GM12801 (cell line): ENCODE data around the gene COL27A1.

Experiments
- TF ChIP-seq, protein P1 (sequence below): IDR thresholded peaks from one replicate; pipeline ENCODE4 v1.5.1; 2011; ENCODE audit warnings: control low read depth; ENCODE audit not compliant: insufficient read length; ENCODE audit errors: extremely low read depth

Gene COL27A1

DNA sequence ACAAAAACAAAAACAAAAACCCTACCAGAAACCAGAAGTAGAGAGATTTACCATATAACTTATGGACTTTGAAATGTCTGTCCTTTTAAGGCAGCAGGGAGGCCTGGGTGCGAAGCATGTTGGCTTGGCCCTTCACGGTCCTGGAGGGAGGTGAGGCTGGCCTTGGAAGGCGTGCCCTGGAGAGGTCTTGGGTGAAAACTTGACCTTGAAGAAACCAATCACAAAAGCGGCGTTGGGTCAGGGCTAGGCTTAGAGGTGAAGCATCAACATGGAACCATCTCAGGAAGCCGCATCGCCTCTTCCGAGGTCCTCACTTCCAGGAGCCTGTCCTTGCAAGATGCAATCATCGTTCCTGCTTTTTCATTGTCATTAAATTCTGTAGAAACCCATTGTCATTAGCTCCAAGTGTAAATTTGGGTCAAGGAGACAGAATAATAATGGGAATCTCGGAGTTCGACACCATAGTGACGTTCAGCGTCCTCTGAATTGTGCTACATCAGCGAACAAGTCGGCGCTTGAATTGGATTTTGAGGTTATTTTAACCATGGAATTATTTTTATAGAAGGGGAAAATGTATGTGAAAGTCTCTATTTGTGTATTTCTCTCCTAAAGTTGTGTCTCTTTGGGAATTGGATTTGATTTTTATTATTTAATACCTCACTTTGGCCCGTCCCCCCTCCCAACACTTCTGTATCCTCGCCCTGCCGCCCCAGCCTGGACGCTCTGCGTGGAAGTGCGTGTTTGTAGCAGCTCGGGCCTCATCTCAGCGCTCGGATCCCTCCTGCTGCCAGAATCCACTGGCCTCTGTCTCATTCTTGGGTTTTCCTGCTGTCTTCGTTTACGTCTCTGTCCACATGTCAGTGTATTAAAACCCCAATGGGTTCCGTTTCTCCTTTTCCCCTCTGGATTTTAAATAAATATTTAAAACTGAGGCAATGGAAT is 156.5 kb downstream of the COL27A1 start:
- TF ChIP-seq, protein P1, sequence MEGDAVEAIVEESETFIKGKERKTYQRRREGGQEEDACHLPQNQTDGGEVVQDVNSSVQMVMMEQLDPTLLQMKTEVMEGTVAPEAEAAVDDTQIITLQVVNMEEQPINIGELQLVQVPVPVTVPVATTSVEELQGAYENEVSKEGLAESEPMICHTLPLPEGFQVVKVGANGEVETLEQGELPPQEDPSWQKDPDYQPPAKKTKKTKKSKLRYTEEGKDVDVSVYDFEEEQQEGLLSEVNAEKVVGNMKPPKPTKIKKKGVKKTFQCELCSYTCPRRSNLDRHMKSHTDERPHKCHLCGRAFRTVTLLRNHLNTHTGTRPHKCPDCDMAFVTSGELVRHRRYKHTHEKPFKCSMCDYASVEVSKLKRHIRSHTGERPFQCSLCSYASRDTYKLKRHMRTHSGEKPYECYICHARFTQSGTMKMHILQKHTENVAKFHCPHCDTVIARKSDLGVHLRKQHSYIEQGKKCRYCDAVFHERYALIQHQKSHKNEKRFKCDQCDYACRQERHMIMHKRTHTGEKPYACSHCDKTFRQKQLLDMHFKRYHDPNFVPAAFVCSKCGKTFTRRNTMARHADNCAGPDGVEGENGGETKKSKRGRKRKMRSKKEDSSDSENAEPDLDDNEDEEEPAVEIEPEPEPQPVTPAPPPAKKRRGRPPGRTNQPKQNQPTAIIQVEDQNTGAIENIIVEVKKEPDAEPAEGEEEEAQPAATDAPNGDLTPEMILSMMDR, result no peak

DNA sequence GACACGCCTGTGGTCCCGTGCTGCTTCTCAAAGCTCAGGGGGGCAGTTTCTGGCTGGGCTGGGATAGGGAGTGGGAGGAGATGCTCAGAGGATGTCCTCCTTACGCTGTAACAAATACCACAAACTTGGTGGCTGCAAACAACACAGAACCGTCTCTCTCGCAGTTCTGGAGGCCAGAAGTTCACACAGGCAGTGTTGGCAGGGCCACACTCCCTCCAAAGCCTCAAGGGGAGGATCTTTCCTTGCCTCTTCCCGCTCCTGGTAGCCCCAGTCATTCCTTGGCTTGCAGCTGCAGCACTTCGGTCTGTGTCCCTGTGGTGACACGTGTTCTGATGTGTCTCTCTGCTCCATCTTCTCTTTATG is 157.2 kb downstream of the COL27A1 start:
- TF ChIP-seq, protein P1, result no peak

DNA sequence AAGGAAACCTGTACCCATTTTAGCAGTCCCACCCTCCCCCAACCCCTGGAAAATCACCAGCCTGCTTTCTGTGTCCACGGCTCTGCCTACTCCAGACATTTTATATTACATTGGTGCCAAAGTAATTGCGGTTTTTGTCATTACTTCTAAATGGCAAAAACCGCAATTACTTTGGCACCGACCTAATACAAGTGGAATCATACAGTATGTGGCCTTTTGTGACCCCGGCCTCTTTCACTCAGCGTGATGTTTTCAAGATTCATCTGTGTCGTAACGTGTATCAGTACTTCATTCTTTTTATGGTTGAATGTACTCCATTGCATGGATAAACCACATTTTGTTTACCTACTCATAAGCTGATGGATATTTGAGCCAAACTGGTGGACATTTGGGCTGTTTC is 157.8 kb downstream of the COL27A1 start:
- TF ChIP-seq, protein P1, result no peak

DNA sequence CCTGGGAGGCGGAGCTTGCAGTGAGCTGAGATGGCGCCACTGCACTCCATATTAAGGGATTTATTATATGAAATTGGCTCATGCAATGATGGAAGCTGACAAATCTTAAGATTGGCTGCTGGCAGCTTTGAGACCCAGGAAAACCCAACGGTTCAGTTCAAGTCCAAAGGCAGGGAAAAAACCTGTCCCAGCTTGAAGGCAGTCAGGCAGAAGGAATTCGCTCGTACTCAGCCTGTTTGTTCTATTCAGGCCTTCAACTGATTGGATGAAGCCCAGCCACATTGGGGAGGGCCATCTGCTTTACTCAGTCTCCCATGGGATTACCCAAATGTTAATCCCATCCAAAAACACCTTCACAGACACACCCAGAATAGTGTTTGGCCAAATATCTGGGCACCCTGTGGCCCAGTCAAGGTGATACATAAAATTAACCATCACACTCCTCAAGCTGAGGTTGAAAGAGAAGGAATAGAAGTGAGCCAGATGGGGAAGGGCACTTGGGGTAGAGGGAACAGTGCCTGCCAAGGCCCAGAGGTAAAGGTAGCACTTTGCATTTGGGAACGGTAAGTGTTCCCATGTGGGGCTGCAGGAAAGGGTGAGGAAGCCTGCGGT is 159.0 kb downstream of the COL27A1 start:
- TF ChIP-seq, protein P1, result no peak

DNA sequence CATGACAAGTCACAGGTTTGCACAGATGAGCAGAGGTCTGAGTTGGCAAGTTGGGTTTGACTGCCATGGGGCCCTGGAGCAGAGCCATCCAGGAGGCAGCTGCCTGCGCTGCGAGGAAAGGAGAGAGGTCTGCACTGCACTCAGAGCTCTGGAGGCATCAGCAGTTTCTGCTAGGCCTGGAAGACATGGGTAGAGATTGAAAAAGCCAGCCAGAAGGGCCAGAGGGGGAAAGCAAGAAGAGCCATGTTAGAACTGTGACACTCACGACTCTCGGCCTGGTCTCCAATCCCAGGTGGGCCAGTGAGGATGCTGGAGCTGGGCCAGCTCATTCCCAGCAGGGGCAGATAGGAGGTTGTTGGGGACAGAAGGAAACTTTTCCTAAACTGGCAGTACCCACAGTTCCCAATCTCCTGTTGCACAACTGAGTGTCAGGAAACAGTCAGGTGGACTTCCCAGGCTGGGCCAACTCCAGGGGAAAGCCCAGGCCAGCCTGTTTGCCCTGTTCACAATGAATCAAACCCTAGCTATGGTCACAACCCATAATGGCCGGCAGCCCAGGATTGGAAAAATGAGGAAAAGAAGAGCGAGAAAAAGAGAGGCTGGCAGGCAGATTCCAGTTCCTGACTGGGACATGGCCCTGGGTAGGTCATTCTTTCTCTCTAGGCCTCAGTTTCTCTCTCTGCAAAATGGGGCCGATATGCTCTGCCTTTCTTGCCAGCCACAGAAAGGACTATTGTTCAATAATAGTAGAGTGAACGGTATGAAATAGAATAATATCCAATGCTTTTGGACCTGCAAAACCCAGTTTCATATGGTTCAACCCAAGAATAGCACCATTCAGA is 159.8 kb downstream of the COL27A1 start:
- TF ChIP-seq, protein P1, result no peak

DNA sequence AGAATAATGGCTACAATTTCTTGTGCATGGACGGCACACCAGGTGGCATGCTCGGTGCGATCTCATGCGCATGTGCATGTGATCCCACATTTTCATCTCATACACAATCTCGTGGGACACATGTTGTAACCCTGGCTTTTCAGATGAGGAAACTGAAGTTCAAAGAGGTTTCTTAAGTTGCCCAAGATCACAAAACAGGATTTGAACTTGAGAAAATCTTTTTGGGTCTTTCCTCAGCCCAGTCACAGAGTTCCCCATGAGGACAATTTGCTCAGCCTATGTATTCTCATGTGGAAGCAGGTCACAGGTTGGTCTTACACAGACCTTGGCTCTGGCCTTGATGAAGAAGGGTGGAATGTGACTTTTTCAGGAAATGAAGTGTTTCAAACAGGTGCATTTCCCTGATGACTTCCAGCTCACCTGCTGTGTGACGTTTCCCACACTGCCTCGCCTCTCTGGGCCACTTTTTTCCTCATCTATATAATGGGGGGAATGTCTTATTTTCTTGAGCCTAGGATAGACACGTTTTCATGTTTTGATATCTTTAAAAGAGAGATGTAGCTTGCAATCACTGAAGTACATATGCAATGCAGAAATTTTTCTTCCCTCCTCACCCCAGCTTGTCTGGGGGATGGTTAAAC is 160.5 kb downstream of the COL27A1 start:
- TF ChIP-seq, protein P1, result no peak
